K562 (cell line): ENCODE results near the gene KCTD15. TPM values are rescaled to one million over a fixed set of nuclear protein-coding genes. Genes with fewer than 3 reads are reported as not detected.

Source experiments
- ATF7 ChIP-seq: fragments of 450-650 bp; IDR thresholded peaks from 2 replicates; pipeline ENCODE4 v1.7.1; 2014; ENCODE audit warnings: mild to moderate bottlenecking, moderate library complexity
- C11orf30 ChIP-seq: fragments of 450-650 bp; IDR thresholded peaks from 2 replicates; pipeline ENCODE4 v1.6.1; 2016; ENCODE audit warnings: low read depth, mild to moderate bottlenecking
- CBFA2T3 ChIP-seq: fragments of 450-650 bp; IDR thresholded peaks from 2 replicates; pipeline ENCODE4 v1.6.1; 2017
- CREM ChIP-seq: IDR thresholded peaks from 2 replicates; pipeline ENCODE4 v1.6.1; 2014; ENCODE audit warnings: antibody characterized with exemption, low read depth
- DNMT1 ChIP-seq: fragments of 450-650 bp; IDR thresholded peaks from 2 replicates; pipeline ENCODE4 v1.6.1; 2016; ENCODE audit warnings: antibody characterized with exemption, mild to moderate bottlenecking
- ELF4 ChIP-seq: fragments of 450-650 bp; formaldehyde crosslinking; IDR thresholded peaks from 2 replicates; pipeline ENCODE4 v1.4.0; 2022; ENCODE audit warnings: missing genetic modification characterization
- ESRRA ChIP-seq: fragments of 450-650 bp; IDR thresholded peaks from 2 replicates; pipeline ENCODE4 v1.6.1; 2014; ENCODE audit warnings: low read depth, mild to moderate bottlenecking, moderate library complexity, borderline replicate concordance
- KDM4B ChIP-seq, 2 experiments: fragments of 450-650 bp in 1 of 2; sonication (generic) in 1 of 2; IDR thresholded peaks; 2 replicates each; pipeline ENCODE4 v1.6.1; 2016 to 2017; ENCODE audit warnings: borderline replicate concordance in 2 of 2, antibody characterized with exemption in 1 of 2, low read depth in 1 of 2, mild to moderate bottlenecking in 1 of 2
- KDM5B ChIP-seq: fragments of 200-600 bp; sonication (generic); IDR thresholded peaks from 2 replicates; pipeline ENCODE4 v1.6.1; 2012; ENCODE audit warnings: low read depth, mild to moderate bottlenecking, moderate library complexity, low read length, control low read depth, inconsistent platforms; ENCODE audit not compliant: insufficient replicate concordance
- LARP7 ChIP-seq: fragments of 450-650 bp; IDR thresholded peaks from 2 replicates; pipeline ENCODE4 v1.6.1; 2016
- MEF2D ChIP-seq: conservative IDR thresholded peaks from 2 replicates; pipeline ENCODE4 v1.6.1; 2016; ENCODE audit warnings: low read depth, missing genetic modification characterization, missing compliant biosample characterization
- NCOA6 ChIP-seq: fragments of 450-650 bp; IDR thresholded peaks from 2 replicates; pipeline ENCODE4 v1.6.1; 2017; ENCODE audit warnings: mild to moderate bottlenecking
- NFE2 ChIP-seq: IDR thresholded peaks from 2 replicates; pipeline ENCODE4 v1.6.1; 2014; ENCODE audit warnings: antibody characterized with exemption, low read depth
- POLR3A ChIP-seq: IDR thresholded peaks from 2 replicates; pipeline ENCODE4 v1.6.1; 2011; ENCODE audit warnings: borderline replicate concordance, mild to moderate bottlenecking, moderate library complexity; ENCODE audit not compliant: insufficient read length, insufficient read depth; ENCODE audit errors: extremely low read depth
- PYGO2 ChIP-seq: fragments of 450-650 bp; IDR thresholded peaks from 2 replicates; pipeline ENCODE4 v1.6.1; 2016; ENCODE audit warnings: mild to moderate bottlenecking, missing genetic modification characterization, moderate library complexity, missing compliant biosample characterization
- TAF15 ChIP-seq: fragments of 200-400 bp; formaldehyde crosslinking; IDR thresholded peaks from 2 replicates; pipeline ENCODE4 v1.6.1; 2017; ENCODE audit warnings: mild to moderate bottlenecking, low read depth, low read length, moderate library complexity
- TARDBP ChIP-seq: fragments of 450-650 bp; IDR thresholded peaks from 2 replicates; pipeline ENCODE4 v1.6.1; 2016
- TRIM28 ChIP-seq: fragments of 450-650 bp; IDR thresholded peaks from 2 replicates; pipeline ENCODE4 v1.6.1; 2017
- VEZF1 ChIP-seq: fragments of 200-800 bp; sonication (Bioruptor generic); IDR thresholded peaks from 2 replicates; pipeline ENCODE4 v1.6.1; 2017; ENCODE audit warnings: missing genetic modification characterization, missing compliant biosample characterization
- ZFP36 ChIP-seq: fragments of 150-350 bp; IDR thresholded peaks from 2 replicates; pipeline ENCODE4 v1.6.1; 2018; ENCODE audit warnings: low read length, low read depth; ENCODE audit not compliant: partially characterized antibody
- ZSCAN32 ChIP-seq: fragments of 450-650 bp; formaldehyde crosslinking; IDR thresholded peaks from 2 replicates; pipeline ENCODE4 v1.4.0; 2020; ENCODE audit warnings: mild to moderate bottlenecking, moderate library complexity
- polyA plus RNA-seq, 8 experiments: library from polyadenylated mRNA; depleted of rRNA in 4 of 8; stranded (reverse) in 5 of 8; unstranded in 3 of 8; fragments of >200 nt; fragmentation: Nextera tagmentation in 2 of 8; fragmentation: Illumina TruSeq in 1 of 8; extraction: Ambion mirVana in 2 of 8; extraction: Trizol in 1 of 8; gene quantifications; 2 replicates each; pipeline versions ENCODE4 v1.2.1 to v1.2.3, GENCODE V29; 2011 to 2014; ENCODE audit warnings: inconsistent platforms in 1 of 8, missing spikeins in 1 of 8
- total RNA-seq, 7 experiments: library from RNA; depleted of rRNA in 6 of 7; stranded (reverse); fragments of >200 nt in 6 of 7; fragmentation: Illumina TruSeq in 2 of 7; extraction: Trizol in 2 of 7; gene quantifications; 2 replicates each; pipeline versions ENCODE4 v1.2.1 to v1.2.3, GENCODE V29; 2011 to 2021; ENCODE audit warnings: low replicate concordance in 1 of 7
- TF ChIP-seq, protein P1 (sequence below): sonication (generic); formaldehyde crosslinking; IDR thresholded peaks from 2 replicates; pipeline ENCODE4 v1.8.1; 2023; ENCODE audit warnings: mild to moderate bottlenecking, missing genetic modification reagents
- TF ChIP-seq, protein P2 (sequence below): fragments of 450-650 bp; IDR thresholded peaks from 2 replicates; pipeline ENCODE4 v1.6.1; 2016; ENCODE audit warnings: missing biosample characterization, missing genetic modification characterization
- TF ChIP-seq, protein P3 (sequence below): fragments of 250-450 bp; sonication (Bioruptor Pico); IDR thresholded peaks from 2 replicates; pipeline ENCODE4 v1.5.0; 2022; ENCODE audit warnings: mild to moderate bottlenecking

The KCTD15 gene
- total and polyA plus RNA-seq, 9 of the 15 experiments (the other 6 are each of a cell fraction or from before 2014, with no cell fraction given) = 1.7 to 49.0 (median 11.8) TPM

- TF ChIP-seq ZFP36 (peak; percentile 4), CREM (peak; percentile 65), DNMT1 (no peak), VEZF1 (CRISPR knock-in tag) (peak; percentile 29; the same call in 1 of the 2 replicates), ATF7 (peak; percentile 56; the same call in 1 of the 2 replicates), ELF4 (CRISPR knock-in tag) (no peak), C11orf30 (no peak), PYGO2 (tag) (no peak), NCOA6 (no peak), ZSCAN32 (CRISPR knock-in tag) (no peak), KDM4B (IDR thresholded peaks at IDR 0.05; ENCODE audit: borderline replicate concordance in 2 of 2, low read depth in 1 of 2) (0 out of 4 replicates have a peak, but pooled peaks of 1 of the 2 experiments have one; percentile 65), NFE2 (no peak), ESRRA (peak; percentile 70; the same call in 1 of the 2 replicates), TAF15 (no peak), POLR3A (no peak), CBFA2T3 (no peak), KDM5B (no peak), TARDBP (0 out of 2 replicates have a peak, but pooled peaks have one; percentile 23), TRIM28 (no peak), LARP7 (no peak), MEF2D (tag) (no peak)
- TF ChIP-seq, protein P1, sequence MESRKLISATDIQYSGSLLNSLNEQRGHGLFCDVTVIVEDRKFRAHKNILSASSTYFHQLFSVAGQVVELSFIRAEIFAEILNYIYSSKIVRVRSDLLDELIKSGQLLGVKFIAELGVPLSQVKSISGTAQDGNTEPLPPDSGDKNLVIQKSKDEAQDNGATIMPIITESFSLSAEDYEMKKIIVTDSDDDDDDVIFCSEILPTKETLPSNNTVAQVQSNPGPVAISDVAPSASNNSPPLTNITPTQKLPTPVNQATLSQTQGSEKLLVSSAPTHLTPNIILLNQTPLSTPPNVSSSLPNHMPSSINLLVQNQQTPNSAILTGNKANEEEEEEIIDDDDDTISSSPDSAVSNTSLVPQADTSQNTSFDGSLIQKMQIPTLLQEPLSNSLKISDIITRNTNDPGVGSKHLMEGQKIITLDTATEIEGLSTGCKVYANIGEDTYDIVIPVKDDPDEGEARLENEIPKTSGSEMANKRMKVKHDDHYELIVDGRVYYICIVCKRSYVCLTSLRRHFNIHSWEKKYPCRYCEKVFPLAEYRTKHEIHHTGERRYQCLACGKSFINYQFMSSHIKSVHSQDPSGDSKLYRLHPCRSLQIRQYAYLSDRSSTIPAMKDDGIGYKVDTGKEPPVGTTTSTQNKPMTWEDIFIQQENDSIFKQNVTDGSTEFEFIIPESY (CRISPR knock-in tag) = 0 out of 2 replicates have a peak, but pooled peaks have one; percentile 44
- TF ChIP-seq, protein P2, sequence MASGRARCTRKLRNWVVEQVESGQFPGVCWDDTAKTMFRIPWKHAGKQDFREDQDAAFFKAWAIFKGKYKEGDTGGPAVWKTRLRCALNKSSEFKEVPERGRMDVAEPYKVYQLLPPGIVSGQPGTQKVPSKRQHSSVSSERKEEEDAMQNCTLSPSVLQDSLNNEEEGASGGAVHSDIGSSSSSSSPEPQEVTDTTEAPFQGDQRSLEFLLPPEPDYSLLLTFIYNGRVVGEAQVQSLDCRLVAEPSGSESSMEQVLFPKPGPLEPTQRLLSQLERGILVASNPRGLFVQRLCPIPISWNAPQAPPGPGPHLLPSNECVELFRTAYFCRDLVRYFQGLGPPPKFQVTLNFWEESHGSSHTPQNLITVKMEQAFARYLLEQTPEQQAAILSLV (tag) = no peak
- TF ChIP-seq, protein P3, sequence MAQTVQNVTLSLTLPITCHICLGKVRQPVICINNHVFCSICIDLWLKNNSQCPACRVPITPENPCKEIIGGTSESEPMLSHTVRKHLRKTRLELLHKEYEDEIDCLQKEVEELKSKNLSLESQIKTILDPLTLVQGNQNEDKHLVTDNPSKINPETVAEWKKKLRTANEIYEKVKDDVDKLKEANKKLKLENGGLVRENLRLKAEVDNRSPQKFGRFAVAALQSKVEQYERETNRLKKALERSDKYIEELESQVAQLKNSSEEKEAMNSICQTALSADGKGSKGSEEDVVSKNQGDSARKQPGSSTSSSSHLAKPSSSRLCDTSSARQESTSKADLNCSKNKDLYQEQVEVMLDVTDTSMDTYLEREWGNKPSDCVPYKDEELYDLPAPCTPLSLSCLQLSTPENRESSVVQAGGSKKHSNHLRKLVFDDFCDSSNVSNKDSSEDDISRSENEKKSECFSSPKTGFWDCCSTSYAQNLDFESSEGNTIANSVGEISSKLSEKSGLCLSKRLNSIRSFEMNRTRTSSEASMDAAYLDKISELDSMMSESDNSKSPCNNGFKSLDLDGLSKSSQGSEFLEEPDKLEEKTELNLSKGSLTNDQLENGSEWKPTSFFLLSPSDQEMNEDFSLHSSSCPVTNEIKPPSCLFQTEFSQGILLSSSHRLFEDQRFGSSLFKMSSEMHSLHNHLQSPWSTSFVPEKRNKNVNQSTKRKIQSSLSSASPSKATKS = no peak
Measured at GRCh38 chr19:33778089-33778791, 18.4 kb upstream of the KCTD15 start (continued).
